ENCODE results near the gene TMTC3.
"Not testable (repeated sequence)": the region's sequence is repeated elsewhere in the genome, so short reads cannot be mapped to it uniquely, and the experiment has no call there.

The TMTC3 gene

DNA sequence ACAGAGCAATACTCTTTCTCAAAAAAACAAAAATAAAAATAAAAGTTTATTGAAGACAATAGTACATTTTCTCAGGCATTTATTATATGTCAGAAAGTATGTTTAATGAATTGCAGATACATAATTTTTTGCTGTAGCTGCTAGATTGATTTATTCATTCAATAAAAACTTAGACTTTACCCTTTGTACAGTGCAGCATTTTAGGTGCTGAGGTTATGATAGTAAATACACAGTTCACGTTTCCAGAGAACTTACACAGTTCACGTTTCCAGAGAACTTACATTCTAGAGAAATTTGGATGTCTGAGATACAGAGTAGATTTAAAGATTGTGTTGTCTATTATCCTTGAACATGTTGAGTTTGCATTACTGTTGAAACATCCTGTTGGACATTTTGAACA is 25.3 kb downstream of the TMTC3 start:
- no peak for DNase-seq

- no peak for DNase-seq
Observed at GRCh38 chr12:88172844-88173407, 30.8 kb downstream of the TMTC3 start.

DNA sequence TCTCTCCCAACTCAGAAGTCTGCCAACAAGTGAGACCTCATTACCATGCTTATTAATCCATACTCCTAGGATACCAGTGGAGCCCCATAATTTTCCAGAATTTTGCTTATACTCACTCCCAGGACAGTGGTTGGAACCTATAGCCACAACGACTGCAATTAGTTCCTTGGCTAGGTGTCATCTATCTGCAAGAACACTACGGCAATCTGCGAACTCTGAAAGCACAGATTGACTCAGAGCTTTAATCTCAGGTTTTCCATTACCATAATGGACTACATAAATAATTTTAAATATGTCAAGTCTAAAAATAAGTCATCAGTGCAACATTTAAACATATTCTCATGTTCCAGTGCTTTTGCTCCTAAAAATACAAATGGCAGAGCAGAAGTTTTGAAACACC is 33.4 kb downstream of the TMTC3 start:
- DNase-seq: no peak

- no peak for DNase-seq
Observed at GRCh38 chr12:88179436-88180014, 37.4 kb downstream of the TMTC3 start.

- DNase-seq: no peak
Observed at GRCh38 chr12:88181881-88182280, 39.8 kb downstream of the TMTC3 start.

- no peak for DNase-seq
Observed at GRCh38 chr12:88182416-88182815, 40.3 kb downstream of the TMTC3 start.

DNA sequence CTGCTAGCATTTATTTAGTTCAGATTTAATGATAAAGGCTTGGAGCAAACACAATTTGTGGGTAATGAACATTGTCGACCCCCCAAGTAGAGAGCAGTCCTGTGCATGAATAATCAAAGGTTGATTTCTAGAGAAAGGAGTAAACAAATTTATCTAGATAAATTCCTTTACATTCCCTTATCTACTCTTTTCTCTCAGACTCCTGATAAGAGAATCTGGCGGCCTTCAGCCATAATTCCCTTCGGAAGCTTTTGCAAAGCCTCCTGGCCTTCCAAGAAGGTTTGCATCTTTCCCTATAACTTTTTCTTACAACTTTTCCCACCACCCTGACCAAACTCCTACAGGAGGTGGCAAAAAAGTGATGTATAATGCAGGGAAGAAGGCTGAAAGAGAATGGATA is 42.1 kb downstream of the TMTC3 start:
- DNase-seq: no peak

GRCh38 chr12:88185279-88185678 is 43.2 kb downstream of the TMTC3 start:
- DNase-seq: no peak

DNA sequence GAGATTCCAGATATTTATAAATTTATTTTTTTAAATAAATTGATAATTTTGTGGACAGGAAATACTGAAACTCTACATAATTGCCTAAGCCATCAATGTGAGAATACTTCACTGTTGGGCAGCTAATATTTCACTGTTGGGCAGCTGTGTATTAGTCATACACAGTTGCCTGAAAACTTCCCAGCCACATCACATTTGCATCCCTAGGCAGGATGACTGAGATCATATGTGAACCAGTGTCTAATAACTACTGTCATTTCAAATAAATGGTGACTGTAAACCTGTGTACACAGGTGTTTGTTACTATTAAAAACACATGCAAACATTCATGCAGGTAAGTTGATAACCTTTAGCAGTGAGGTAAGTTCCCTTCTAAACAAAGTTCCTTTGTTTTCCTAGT is 43.9 kb downstream of the TMTC3 start:
- no peak for DNase-seq

GRCh38 chr12:88187571-88187970 is 45.5 kb downstream of the TMTC3 start:
- DNase-seq: no peak

DNA sequence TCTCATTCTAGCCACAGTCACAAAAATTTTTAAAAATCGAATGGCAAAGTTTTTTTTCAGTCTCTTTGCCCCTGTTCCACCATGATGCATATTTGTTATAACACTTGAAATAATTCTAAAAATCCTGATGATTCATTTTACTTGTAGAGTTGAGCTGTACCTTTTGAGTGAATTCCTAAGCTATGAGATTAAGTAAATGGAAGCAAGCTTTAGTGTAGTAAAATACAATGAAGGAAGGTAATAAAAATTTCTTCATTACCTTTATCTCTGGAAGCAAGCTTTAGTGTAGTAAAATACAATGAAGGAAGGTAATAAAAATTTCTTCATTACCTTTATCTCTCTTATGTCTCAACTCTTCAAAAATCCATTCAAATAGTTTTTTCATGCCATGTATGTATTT is 46.1 kb downstream of the TMTC3 start:
- no peak for DNase-seq

DNA sequence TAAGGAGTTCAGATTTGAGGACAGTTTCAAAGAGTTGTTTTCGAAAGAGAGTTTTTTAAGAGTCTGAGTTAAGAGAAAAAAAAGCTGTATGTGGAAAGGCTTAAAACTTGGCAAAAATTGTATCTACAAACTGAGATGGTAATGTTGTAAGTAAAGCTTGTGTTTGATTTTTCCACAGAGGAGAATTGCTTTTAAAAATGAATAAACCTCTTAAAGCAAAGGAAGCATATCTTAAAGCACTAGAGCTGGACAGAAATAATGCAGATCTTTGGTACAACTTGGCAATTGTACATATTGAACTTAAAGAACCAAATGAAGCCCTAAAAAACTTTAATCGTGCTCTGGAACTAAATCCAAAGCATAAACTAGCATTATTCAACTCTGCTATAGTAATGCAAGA is 50.3 kb downstream of the TMTC3 start:
- no peak for DNase-seq

DNA sequence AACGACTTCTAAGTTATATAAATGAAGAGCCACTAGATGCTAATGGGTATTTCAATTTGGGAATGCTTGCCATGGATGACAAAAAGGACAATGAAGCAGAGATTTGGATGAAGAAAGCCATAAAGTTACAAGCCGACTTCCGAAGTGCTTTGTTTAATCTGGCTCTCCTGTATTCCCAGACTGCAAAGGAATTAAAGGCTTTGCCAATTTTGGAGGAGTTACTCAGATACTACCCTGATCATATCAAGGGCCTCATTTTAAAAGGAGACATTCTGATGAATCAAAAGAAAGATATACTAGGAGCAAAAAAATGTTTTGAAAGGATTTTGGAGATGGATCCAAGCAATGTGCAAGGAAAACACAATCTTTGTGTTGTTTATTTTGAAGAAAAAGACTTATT is 52.8 kb downstream of the TMTC3 start:
- DNase-seq: no peak

GRCh38 chr12:88200029-88200428 is 57.9 kb downstream of the TMTC3 start:
- no peak for DNase-seq

DNA sequence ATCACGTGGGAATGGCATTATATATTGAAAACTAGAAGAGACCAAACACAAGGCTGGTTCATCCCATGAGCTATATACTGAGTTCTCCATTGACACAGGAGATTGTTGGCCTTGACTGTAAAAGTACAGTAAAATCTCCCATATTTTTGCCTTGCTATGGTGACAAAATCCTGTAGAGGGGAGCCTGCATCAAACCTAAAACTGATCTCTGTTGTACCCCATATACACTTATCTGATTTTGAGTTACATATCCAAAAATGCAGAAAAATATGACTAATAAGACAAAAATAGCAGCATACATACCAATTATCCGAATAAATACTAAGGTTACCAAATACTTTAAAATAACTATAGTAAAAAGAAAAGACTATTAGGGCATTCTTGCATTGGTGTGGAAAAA is 60.4 kb downstream of the TMTC3 start:
- no peak for DNase-seq

DNA sequence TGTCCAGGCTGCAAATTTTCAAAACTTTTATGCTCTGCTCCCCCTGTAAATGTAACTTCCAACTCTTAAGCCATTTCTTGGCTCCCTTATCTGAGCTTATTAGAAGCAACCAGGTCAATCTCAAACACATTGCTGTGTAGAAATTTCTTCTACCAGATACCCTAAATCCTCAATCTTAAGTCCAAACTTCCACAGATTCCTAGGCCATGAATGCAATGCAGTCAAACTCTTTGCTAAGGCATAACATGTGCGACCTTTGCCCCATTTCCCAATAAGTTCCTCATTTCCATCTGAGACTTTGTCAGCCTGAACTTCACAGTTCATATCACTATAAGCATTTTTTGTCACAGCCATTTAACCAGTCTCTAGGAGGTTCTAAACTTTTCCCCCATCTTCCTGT is 64.5 kb downstream of the TMTC3 start:
- DNase-seq: no peak

- DNase-seq: no peak
Observed at GRCh38 chr12:88207921-88208620, 66.0 kb downstream of the TMTC3 start.

DNA sequence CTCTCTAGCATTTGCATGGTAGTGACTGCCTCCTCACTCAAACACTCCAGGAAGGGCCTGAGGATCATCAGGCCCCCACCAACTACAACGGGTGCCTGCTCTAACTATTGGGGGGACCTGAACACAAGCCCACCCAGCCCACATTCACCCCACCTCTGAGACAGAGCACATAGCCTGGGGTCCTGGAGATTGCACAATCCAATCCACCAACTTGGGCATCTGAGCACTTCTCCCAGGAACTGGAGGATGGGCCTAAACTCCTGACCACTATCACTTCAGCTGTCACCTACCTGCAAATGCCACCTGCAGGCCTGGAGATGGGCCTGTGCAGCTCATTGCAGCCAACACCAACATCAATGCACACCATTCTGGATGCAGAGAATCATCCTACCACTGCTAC is 66.6 kb downstream of the TMTC3 start:
- no peak for DNase-seq

- not testable (repeated sequence) for DNase-seq
Observed at GRCh38 chr12:88210311-88210710, 68.2 kb downstream of the TMTC3 start.

GRCh38 chr12:88218293-88218692 is 76.2 kb downstream of the TMTC3 start:
- no peak for DNase-seq

DNA sequence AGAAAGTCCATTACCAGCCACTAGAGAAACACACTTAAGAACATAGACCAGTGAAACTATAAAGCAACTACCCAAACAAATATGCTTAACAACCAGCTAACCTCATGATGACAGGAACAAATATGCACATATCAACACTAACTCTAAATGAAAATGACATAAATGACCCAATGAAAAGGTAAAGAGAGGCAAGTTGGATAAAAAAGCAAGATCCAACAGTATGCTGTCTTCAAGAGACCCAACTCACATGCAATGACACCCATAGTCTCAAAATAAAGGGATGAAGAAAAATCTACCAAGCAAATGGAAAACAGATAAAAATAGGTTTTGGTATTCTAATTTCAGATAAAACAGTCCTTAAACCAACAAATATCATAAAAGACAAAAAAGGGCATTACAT is 77.8 kb downstream of the TMTC3 start:
- DNase-seq: no peak

DNA sequence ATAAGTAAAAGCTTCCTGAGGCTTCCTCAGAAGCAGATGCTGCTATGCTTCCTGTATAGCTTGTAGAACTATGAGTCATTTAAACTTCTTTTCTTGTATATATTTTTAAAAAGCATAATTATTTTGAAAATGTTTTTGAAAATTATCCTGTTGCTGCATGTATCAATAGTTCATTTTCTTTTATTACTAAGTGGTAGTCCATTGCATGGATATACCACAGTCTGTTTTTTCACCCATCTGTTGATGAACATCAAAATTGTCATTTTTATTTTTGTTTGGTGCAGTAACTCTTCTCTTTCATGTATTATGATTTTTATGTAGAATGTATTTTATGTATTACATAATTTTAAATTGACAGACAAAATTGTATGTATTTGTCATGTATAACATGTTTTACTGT is 81.4 kb downstream of the TMTC3 start:
- no peak for DNase-seq

DNA sequence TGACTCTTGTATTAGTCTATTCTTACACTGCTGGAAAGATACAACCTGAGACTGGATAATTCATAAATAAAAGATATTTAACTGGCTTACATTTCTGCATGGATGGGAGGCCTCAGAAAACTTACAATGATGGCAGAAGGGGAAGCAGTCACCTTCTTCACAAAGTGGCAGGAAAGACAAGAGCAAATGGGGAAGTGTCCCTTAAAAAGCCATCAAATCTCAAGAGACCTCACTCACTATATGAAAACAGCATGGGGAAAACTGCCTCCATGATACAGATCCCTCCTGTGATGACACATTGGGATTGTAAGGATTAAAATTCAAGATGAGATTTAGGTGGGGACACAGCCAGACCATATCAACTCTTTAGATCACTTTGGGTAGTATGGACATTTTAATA is 83.7 kb downstream of the TMTC3 start:
- DNase-seq: no peak

DNA sequence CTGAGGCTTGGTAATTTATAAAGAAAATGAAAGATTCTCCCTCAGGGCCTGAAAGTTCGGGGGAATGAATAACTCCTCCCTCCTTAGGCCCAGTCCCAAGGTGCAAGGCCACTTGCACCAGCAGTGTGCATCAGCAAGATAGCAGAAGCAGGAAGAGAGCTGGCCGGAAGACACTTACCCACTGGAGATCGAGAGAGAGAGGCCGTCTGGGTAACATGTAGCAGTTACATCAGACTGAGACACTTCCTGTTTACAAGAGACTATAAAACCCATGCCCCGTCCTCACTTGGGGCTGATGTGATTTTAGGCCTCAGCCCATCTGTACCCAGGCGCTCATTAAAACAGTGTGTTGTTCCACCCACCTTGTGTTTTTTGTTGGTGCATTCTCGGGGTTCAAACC is 85.2 kb downstream of the TMTC3 start:
- DNase-seq: no peak

DNA sequence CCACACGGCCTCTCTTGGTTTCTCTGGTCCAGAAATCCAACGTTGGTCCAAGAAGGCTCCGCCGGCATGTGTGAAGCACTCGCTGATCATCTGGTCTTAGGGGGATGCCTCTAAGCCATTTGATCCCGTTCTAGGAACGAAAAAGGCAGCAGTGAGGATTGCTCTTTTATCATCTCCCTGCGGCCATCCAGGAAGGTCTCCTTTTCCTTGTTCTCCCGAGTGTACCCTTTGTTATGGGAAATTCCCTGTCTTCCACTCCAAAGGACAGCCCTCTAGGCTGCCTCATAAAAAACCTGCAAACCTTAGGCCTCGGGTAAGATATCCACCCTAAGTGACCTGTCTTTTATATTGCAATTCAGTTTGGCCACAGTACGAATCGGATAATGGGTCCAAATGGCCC is 85.8 kb downstream of the TMTC3 start:
- DNase-seq: no peak

Data from 8988T (cell line).